ENCODE results near the gene MFSD6. TPM values are rescaled to one million over a fixed set of nuclear protein-coding genes. Genes with fewer than 3 reads are reported as not detected.
"Not testable (repeated sequence)": the region's sequence is repeated elsewhere in the genome, so short reads cannot be mapped to it uniquely, and the experiment has no call there.

The MFSD6 gene
- total RNA-seq, 4 donors from 2014 or later: 132 to 189 (median 182) TPM

GRCh38 chr2:190503088-190503487 is 94.9 kb downstream of the MFSD6 start:
- TF ChIP-seq POLR2A (IDR thresholded peaks at IDR 0.05): no peak
- TF ChIP-seq, protein P1, sequence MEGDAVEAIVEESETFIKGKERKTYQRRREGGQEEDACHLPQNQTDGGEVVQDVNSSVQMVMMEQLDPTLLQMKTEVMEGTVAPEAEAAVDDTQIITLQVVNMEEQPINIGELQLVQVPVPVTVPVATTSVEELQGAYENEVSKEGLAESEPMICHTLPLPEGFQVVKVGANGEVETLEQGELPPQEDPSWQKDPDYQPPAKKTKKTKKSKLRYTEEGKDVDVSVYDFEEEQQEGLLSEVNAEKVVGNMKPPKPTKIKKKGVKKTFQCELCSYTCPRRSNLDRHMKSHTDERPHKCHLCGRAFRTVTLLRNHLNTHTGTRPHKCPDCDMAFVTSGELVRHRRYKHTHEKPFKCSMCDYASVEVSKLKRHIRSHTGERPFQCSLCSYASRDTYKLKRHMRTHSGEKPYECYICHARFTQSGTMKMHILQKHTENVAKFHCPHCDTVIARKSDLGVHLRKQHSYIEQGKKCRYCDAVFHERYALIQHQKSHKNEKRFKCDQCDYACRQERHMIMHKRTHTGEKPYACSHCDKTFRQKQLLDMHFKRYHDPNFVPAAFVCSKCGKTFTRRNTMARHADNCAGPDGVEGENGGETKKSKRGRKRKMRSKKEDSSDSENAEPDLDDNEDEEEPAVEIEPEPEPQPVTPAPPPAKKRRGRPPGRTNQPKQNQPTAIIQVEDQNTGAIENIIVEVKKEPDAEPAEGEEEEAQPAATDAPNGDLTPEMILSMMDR (IDR thresholded peaks at IDR 0.05): no peak
- no peaks in the 10 kb centered on the region for H3K36me3 ChIP-seq
- WGBS, 2 donors: 83 to 91% methylated on average over 3 of the region's 3 CpGs
- no peaks in the 10 kb centered on the region for H3K27me3 ChIP-seq
- H3K4me1 ChIP-seq: peaks cover 15 to 35% of the 10 kb centered on the region in 2 donors
- H3K9me3 ChIP-seq: no peaks in the 10 kb centered on the region
- peak overlapping the region in 1 of 3 donors; percentile 78 for H3K27ac ChIP-seq
- DNase-seq: no peak
- intact Hi-C loops (cut with DNase I): no loop called here
- no peak overlapping the region for H3K4me3 ChIP-seq (replicated peaks in 1 of 3)

DNA sequence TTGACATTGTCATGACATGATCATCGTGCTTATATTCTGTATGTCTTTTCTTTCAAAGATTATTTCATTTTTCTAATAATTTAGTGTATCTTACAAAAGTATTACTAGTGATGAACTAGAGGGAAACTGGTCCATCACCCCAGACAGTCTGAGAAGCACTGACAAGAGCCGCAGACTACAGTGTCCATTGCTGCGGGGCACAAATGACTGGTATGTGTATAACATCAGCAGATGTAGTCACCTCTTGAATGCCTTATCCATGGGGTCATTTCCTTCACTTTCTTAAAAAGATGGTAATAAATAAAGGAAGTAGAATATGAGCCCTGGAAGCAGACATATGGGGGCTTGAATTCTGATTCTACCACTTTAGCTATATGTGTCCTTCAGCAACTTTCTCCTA is 96.8 kb downstream of the MFSD6 start:
- no peaks in the 10 kb centered on the region for H3K36me3 ChIP-seq
- peaks cover 13 to 30% of the 10 kb centered on the region in 2 donors for H3K4me1 ChIP-seq
- H3K27ac ChIP-seq: no peak overlapping the region
- no peaks in the 10 kb centered on the region for H3K27me3 ChIP-seq
- intact Hi-C loops (cut with DNase I): loop anchor here (5.0 kb wide), 1 partner anchor 123 kb away; no protein-coding TSS in a partner anchor
- DNase-seq: no peak
- H3K4me3 ChIP-seq (replicated peaks in 1 of 3): no peak overlapping the region
- 97 to 98% methylated on average over 3 of the region's 3 CpGs for WGBS, 2 donors
- no peaks in the 10 kb centered on the region for H3K9me3 ChIP-seq
- TF ChIP-seq, protein P1 (IDR thresholded peaks at IDR 0.05): no peak
- no peak for TF ChIP-seq POLR2A (IDR thresholded peaks at IDR 0.05)

DNA sequence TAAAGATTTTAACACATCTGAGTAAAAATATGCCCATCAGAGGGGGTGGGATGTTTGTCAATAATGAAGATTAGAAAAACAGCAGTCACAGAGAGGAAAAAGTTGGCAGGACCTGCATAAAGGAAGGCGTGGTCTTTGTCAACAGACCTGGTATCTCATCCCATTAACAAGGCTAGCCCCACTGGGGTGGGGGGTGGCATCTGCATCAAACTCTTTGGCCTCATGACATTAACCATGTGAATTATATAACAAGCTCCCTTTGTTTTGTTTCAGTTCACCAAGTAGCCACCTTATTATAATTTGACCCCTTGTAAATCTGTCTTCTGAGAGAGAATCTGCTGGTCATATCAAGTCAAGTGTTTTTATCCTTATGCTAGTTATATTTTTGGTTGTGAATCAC is 97.5 kb downstream of the MFSD6 start:
- no peak for DNase-seq
- intact Hi-C loops (cut with DNase I): loop anchor here (5.0 kb wide), 1 partner anchor 123 kb away; no protein-coding TSS in a partner anchor
- peak overlapping the region in 1 of 3 donors; percentile 57 for H3K27ac ChIP-seq
- no peak overlapping the region for H3K4me3 ChIP-seq (replicated peaks in 1 of 3)
- H3K27me3 ChIP-seq: no peaks in the 10 kb centered on the region
- H3K4me1 ChIP-seq: peaks cover 11 to 23% of the 10 kb centered on the region in 2 donors
- H3K36me3 ChIP-seq: no peaks in the 10 kb centered on the region
- WGBS, 2 donors: 91 to 93% methylated on average over 1 of the region's 1 CpG
- no peaks in the 10 kb centered on the region for H3K9me3 ChIP-seq
- TF ChIP-seq, protein P1 (IDR thresholded peaks at IDR 0.05): no peak
- TF ChIP-seq POLR2A (IDR thresholded peaks at IDR 0.05): no peak

- Histone ChIP-seq H3K27ac (peak overlapping the region; percentile 2 to 57 (median 10)), H3K4me1 (peaks cover 11 to 14% of the 10 kb centered on the region in 2 donors), H3K27me3 (no peaks in the 10 kb centered on the region), H3K4me3 (replicated peaks in 1 of 3) (no peak overlapping the region), H3K9me3 (no peaks in the 10 kb centered on the region), H3K36me3 (no peaks in the 10 kb centered on the region)
- intact Hi-C loops (cut with DNase I): loop anchor here (5.0 kb wide), 1 partner anchor 124 kb away; no protein-coding TSS in a partner anchor
- WGBS, 2 donors: 50 to 51% methylated on average over 2 of the region's 2 CpGs
- no peak for TF ChIP-seq POLR2A (IDR thresholded peaks at IDR 0.05)
- TF ChIP-seq, protein P1 (IDR thresholded peaks at IDR 0.05): no peak
- no peak for DNase-seq
Observed at GRCh38 chr2:190506666-190507065, 98.5 kb downstream of the MFSD6 start.

DNA sequence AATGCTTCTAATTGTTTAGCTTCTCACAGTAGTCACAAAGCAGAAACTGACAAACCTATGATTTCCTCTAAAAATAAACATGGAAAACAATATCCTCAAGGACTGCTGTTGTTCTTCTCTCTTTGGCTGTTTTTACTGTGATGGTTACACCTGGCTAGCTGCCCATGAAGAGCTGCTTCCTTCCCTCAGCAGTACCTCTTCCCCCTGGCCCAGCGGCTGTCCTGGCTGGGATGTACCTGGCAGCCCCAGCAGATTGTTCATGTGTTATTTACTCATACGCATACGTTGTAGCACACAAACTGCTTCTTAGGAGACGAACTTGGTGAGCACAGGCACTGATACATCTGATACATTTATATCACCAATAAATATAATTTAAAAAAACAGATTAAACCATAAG is 99.0 kb downstream of the MFSD6 start:
- Histone ChIP-seq H3K4me1 (peaks cover 11 to 14% of the 10 kb centered on the region in 2 donors), H3K27me3 (no peaks in the 10 kb centered on the region), H3K36me3 (no peaks in the 10 kb centered on the region), H3K9me3 (no peaks in the 10 kb centered on the region), H3K27ac (peak overlapping the region; percentile 2 to 57 (median 10)), H3K4me3 (replicated peaks in 1 of 3) (no peak overlapping the region)
- TF ChIP-seq POLR2A (IDR thresholded peaks at IDR 0.05): no peak
- TF ChIP-seq, protein P1 (IDR thresholded peaks at IDR 0.05): no peak
- intact Hi-C loops (cut with DNase I): loop anchor here (5.0 kb wide), 1 partner anchor 125 kb away; no protein-coding TSS in a partner anchor
- 44 to 48% methylated on average over 4 of the region's 4 CpGs for whole genome bisulfite sequencing, 2 donors
- DNase-seq: peak; percentile 67 to 81

DNA sequence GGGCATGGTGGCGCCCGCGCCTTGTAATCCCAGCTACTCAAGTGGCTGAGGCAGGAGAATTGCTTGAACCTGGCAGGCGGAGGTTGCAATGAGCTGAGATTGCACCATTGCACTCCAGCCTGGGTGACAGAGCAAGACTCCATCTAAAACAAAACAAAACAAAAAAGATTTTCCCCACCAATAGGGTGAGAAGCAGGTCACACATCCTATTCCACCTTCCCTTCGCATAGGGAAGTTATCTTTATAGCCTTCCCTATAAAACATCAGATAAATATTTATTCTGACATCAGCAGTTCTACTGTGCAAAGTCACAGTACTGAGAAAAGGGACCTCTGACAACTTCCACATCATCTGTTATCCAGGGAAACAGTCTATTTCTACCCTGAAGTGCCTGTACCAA is 101.7 kb downstream of the MFSD6 start:
- not testable (repeated sequence) for H3K36me3 ChIP-seq; H3K27ac ChIP-seq; H3K4me3 ChIP-seq (replicated peaks in 1 of 3); H3K9me3 ChIP-seq; H3K27me3 ChIP-seq
- 77 to 82% methylated on average over 5 of the region's 5 CpGs for WGBS, 2 donors
- H3K4me1 ChIP-seq: peaks cover 11 to 14% of the 10 kb centered on the region in 2 donors
- DNase-seq: peak in 1 of 2 donors; percentile 46
- intact Hi-C loops (cut with DNase I): loop anchor here (5.0 kb wide), 1 partner anchor 128 kb away; no protein-coding TSS in a partner anchor

Data from thyroid gland (tissue), 4 donors.